Measurements from ENCODE around the gene GATAD1.

The GATAD1 gene

DNA sequence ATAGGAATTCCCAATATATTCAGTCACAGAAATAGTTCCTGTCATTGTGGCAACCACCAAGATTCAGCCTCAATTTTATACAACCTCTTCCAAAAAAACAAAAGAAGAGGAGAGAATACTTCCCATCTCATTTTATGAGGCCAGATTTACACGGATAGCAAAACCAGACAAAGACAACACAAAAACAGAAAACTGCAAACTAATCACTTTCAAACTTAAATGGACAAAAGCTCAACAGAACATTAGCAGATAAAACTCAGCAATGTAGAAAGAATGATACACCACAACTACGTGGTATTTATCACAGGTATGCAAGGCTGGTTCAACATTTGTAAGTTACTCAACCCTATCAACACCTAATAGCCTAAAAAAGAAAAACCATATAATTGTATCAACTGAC lies 59.1 kb downstream of the GATAD1 start:
- no peak for FAIRE-seq
- DNase-seq (ENCODE audit: insufficient read length), result no peak
- no peak for TF ChIP-seq POLR2A (IDR thresholded peaks at IDR 0.05; ENCODE audit: low read depth, low read length)
- TF ChIP-seq TAF1 (IDR thresholded peaks at IDR 0.05; ENCODE audit: borderline replicate concordance, low read depth, low read length), result no peak
- TF ChIP-seq POLR2AphosphoS5 (IDR thresholded peaks at IDR 0.05; ENCODE audit: low read depth, low read length), result no peak

DNA sequence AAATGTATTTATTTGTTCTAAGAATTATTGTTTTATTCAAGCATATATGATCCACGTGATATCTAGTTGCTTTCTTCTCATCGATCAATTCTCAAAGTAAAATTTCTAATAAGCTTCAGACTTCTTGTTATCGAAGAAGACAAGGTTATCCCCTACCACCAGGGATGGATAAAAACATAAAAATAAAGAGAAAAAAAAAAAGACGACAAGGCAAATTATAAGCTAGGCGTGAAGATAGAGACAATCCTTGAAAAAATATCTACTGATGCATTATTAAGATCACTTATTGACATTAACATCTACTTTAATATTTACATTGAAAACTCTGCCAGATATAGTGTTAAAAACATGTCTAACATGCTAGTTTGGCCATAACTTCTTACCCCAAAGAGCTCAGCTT lies 61.7 kb downstream of the GATAD1 start:
- FAIRE-seq (no peak), DNase-seq (ENCODE audit: insufficient read length) (no peak)
- TF ChIP-seq POLR2AphosphoS5 (IDR thresholded peaks at IDR 0.05; ENCODE audit: low read depth, low read length), result no peak
